ENCODE results near the gene H6PD. TPM values are rescaled to one million over a fixed set of nuclear protein-coding genes. Genes with fewer than 3 reads are reported as not detected.

Gene H6PD
- total RNA-seq, 1 experiment from 2014 or later = 7.1 TPM

- DNase-seq (ENCODE audit: low read depth) = no peak
These were observed 6.6 kb downstream of the H6PD start for GRCh38 chr1:9240914-9241820.

GRCh38 chr1:9241891-9242290 is 7.3 kb downstream of the H6PD start:
- no peak for DNase-seq (ENCODE audit: low read depth)

- DNase-seq (ENCODE audit: low read depth) = no peak
These were observed 7.9 kb downstream of the H6PD start for GRCh38 chr1:9242338-9242969.

GRCh38 chr1:9243066-9243739 is 8.6 kb downstream of the H6PD start:
- no peak for DNase-seq (ENCODE audit: low read depth)

- DNase-seq (ENCODE audit: low read depth) = no peak
These were observed 10.1 kb downstream of the H6PD start for GRCh38 chr1:9244501-9245229.

GRCh38 chr1:9245230-9245619 is 10.7 kb downstream of the H6PD start:
- DNase-seq (ENCODE audit: low read depth) = no peak

GRCh38 chr1:9245661-9246060 is 11.1 kb downstream of the H6PD start:
- no peak for DNase-seq (ENCODE audit: low read depth)

- no peak for DNase-seq (ENCODE audit: low read depth)
These were observed 11.6 kb downstream of the H6PD start for GRCh38 chr1:9246215-9246614.

- no peak for DNase-seq (ENCODE audit: low read depth)
These were observed 12.5 kb downstream of the H6PD start for GRCh38 chr1:9246841-9247785.

GRCh38 chr1:9247894-9248293 is 13.3 kb downstream of the H6PD start:
- DNase-seq (ENCODE audit: low read depth) = no peak

GRCh38 chr1:9248341-9249262 is 14.0 kb downstream of the H6PD start:
- no peak for DNase-seq (ENCODE audit: low read depth)

GRCh38 chr1:9249263-9249533 is 14.6 kb downstream of the H6PD start:
- no peak for DNase-seq (ENCODE audit: low read depth)

- peak; percentile 36 for DNase-seq (ENCODE audit: low read depth)
These were observed 15.2 kb downstream of the H6PD start for GRCh38 chr1:9249534-9250410.

- DNase-seq (ENCODE audit: low read depth) = no peak
These were observed 16.1 kb downstream of the H6PD start for GRCh38 chr1:9250411-9251381.

- no peak for DNase-seq (ENCODE audit: low read depth)
These were observed 16.9 kb downstream of the H6PD start for GRCh38 chr1:9251501-9251900.

GRCh38 chr1:9253004-9253403 is 18.4 kb downstream of the H6PD start:
- DNase-seq (ENCODE audit: low read depth) = no peak

GRCh38 chr1:9253453-9254105 is 19.0 kb downstream of the H6PD start:
- no peak for DNase-seq (ENCODE audit: low read depth)
